Measurements from ENCODE around the gene CLDN9.

CLDN9 gene

GRCh38 chr16:2991566-2992261 lies 21.0 kb upstream of the CLDN9 start:
- Histone ChIP-seq H3K4me3 (ENCODE audit: low read depth, low read length) (no peak overlapping the region), H3K9me3 (ENCODE audit: severe bottlenecking) (no peaks in the 10 kb centered on the region), H3K27ac (no peak overlapping the region), H3K27me3 (ENCODE audit: insufficient read depth, low read depth, severe bottlenecking) (no peaks in the 10 kb centered on the region), H3K36me3 (no peaks in the 10 kb centered on the region)
- TF ChIP-seq CTCF (IDR thresholded peaks at IDR 0.05; ENCODE audit: low read depth, low read length), result no peak
- DNase-seq, result no peak

- DNase-seq, result no peak
- Histone ChIP-seq H3K27ac (no peak overlapping the region), H3K9me3 (ENCODE audit: severe bottlenecking) (no peaks in the 10 kb centered on the region), H3K4me3 (ENCODE audit: low read depth, low read length) (no peak overlapping the region), H3K27me3 (ENCODE audit: insufficient read depth, low read depth, severe bottlenecking) (no peaks in the 10 kb centered on the region), H3K36me3 (no peaks in the 10 kb centered on the region)
- TF ChIP-seq CTCF (IDR thresholded peaks at IDR 0.05; ENCODE audit: low read depth, low read length), result no peak
Measured at GRCh38 chr16:2992383-2993081, 20.2 kb upstream of the CLDN9 start.

GRCh38 chr16:2996298-2996697 lies 16.4 kb upstream of the CLDN9 start:
- H3K9me3 ChIP-seq (ENCODE audit: severe bottlenecking), result no peaks in the 10 kb centered on the region
- H3K27me3 ChIP-seq (ENCODE audit: insufficient read depth, low read depth, severe bottlenecking), result no peaks in the 10 kb centered on the region
- TF ChIP-seq CTCF (IDR thresholded peaks at IDR 0.05; ENCODE audit: low read depth, low read length), result no peak
- H3K27ac ChIP-seq, result no peak overlapping the region
- no peak for DNase-seq
- no peaks in the 10 kb centered on the region for H3K36me3 ChIP-seq
- H3K4me3 ChIP-seq (ENCODE audit: low read depth, low read length), result no peak overlapping the region

DNA sequence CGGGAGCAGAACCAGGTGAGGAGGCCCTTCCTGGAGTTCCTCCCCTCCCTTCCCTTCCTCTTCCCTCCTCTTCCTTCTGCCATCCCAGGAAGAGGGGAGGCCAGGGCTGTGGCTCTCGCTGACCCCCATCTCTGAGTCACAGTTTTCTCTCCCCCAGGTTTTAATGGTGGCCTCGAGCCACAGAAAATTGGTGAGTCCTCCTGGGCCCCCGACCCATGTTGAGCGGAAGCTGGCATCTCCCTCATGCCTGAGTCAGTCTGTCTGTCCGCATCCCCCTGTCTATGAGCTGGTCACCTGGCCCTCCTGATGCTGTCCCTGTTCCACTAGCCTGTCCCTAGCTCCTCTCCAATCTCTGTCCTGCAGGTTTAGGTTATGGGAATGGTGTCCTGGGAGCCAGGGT lies 12.8 kb upstream of the CLDN9 start:
- Histone ChIP-seq H3K9me3 (ENCODE audit: severe bottlenecking) (no peaks in the 10 kb centered on the region), H3K27me3 (ENCODE audit: insufficient read depth, low read depth, severe bottlenecking) (no peaks in the 10 kb centered on the region), H3K27ac (no peak overlapping the region), H3K4me3 (ENCODE audit: low read depth, low read length) (no peak overlapping the region), H3K36me3 (no peaks in the 10 kb centered on the region)
- TF ChIP-seq CTCF (IDR thresholded peaks at IDR 0.05; ENCODE audit: low read depth, low read length), result no peak
- no peak for DNase-seq

- Histone ChIP-seq H3K9me3 (ENCODE audit: severe bottlenecking) (no peaks in the 10 kb centered on the region), H3K4me3 (ENCODE audit: low read depth, low read length) (no peak overlapping the region), H3K27ac (no peak overlapping the region), H3K27me3 (ENCODE audit: insufficient read depth, low read depth, severe bottlenecking) (no peaks in the 10 kb centered on the region), H3K36me3 (no peaks in the 10 kb centered on the region)
- no peak for DNase-seq
- TF ChIP-seq CTCF (IDR thresholded peaks at IDR 0.05; ENCODE audit: low read depth, low read length), result no peak
Measured at GRCh38 chr16:3000540-3000939, 12.2 kb upstream of the CLDN9 start.

All from WERI-Rb-1 (cell line).